Fibroblast of villous mesenchyme (primary cell): ENCODE measurements around the gene UBXN1. TPM values are rescaled to one million over a fixed set of nuclear protein-coding genes. Genes with fewer than 3 reads are reported as not detected.

Experiments
- DNase-seq: peaks from one replicate; pipeline ENCODE4 v3.0.0-alpha.2; 2010; ENCODE audit warnings: low read depth
- H3K4me3 ChIP-seq: 2 replicates; pipeline ENCODE4 v1.5.1; 2011; ENCODE audit warnings: low read depth, mild to moderate bottlenecking, low read length
- CTCF ChIP-seq: IDR thresholded peaks from 2 replicates; pipeline ENCODE4 v1.5.1; 2012; ENCODE audit warnings: low read depth, mild to moderate bottlenecking, low read length; ENCODE audit not compliant: insufficient read depth
- total RNA-seq: library from RNA; depleted of rRNA; stranded (reverse); fragments of >200 nt; gene quantifications from 2 replicates; pipeline ENCODE4 v1.2.3, GENCODE V29; 2012

The UBXN1 gene
- total RNA-seq, 1 donor = 52.7 TPM

- peak overlapping the region; percentile 91 for H3K4me3 ChIP-seq
- DNase-seq = no peak
- no peak for TF ChIP-seq CTCF
Observed at GRCh38 chr11:62726156-62726914, 47.5 kb upstream of the UBXN1 start.

- peak overlapping the region; percentile 91 for H3K4me3 ChIP-seq
- no peak for TF ChIP-seq CTCF
- no peak for DNase-seq
Observed at GRCh38 chr11:62725646-62726045, 46.8 kb upstream of the UBXN1 start.

- peak overlapping the region; percentile 91 for H3K4me3 ChIP-seq
- no peak for TF ChIP-seq CTCF
- DNase-seq = no peak
Observed at GRCh38 chr11:62724171-62724570, 45.3 kb upstream of the UBXN1 start.

- no peak for TF ChIP-seq CTCF
- peak; percentile 33 for DNase-seq
- H3K4me3 ChIP-seq = no peak overlapping the region
Observed at GRCh38 chr11:62721994-62722393, 43.1 kb upstream of the UBXN1 start.

GRCh38 chr11:62719302-62719978 lies 40.6 kb upstream of the UBXN1 start:
- TF ChIP-seq CTCF = no peak
- DNase-seq = peak; percentile 46
- no peak overlapping the region for H3K4me3 ChIP-seq

- TF ChIP-seq CTCF = no peak
- DNase-seq = no peak
- H3K4me3 ChIP-seq = no peak overlapping the region
Observed at GRCh38 chr11:62716816-62717215, 37.9 kb upstream of the UBXN1 start.

- TF ChIP-seq CTCF = no peak
- no peak overlapping the region for H3K4me3 ChIP-seq
- DNase-seq = no peak
Observed at GRCh38 chr11:62716206-62716605, 37.3 kb upstream of the UBXN1 start.
